HG02759 (cell line): Measurements from ENCODE around the gene PIPOX.
"Not testable (repeated sequence)": the region's sequence is repeated elsewhere in the genome, so short reads cannot be mapped to it uniquely, and the experiment has no call there.

ENCODE experiments used
- ATAC-seq: cut with Tn5 transposase; IDR thresholded peaks from one replicate; pipeline ENCODE4 v1.9.1; 2021; ENCODE audit warnings: mild to moderate bottlenecking, moderate library complexity; ENCODE audit not compliant: unreplicated experiment

The PIPOX gene

GRCh38 chr17:29073045-29073444, 30.1 kb downstream of the PIPOX start:
- ATAC-seq, result no peak

GRCh38 chr17:29073520-29073919, 30.6 kb downstream of the PIPOX start:
- ATAC-seq, result no peak

GRCh38 chr17:29074488-29074887, 31.5 kb downstream of the PIPOX start:
- ATAC-seq, result no peak

GRCh38 chr17:29076087-29076486, 33.1 kb downstream of the PIPOX start:
- no peak for ATAC-seq

- no peak for ATAC-seq
These were observed 33.8 kb downstream of the PIPOX start for GRCh38 chr17:29076722-29077121.

GRCh38 chr17:29077320-29077719, 34.4 kb downstream of the PIPOX start:
- no peak for ATAC-seq

- ATAC-seq, result no peak
These were observed 35.5 kb downstream of the PIPOX start for GRCh38 chr17:29078183-29079045.

GRCh38 chr17:29079433-29079832, 36.5 kb downstream of the PIPOX start:
- ATAC-seq, result no peak

GRCh38 chr17:29079887-29080286, 36.9 kb downstream of the PIPOX start:
- ATAC-seq, result no peak

GRCh38 chr17:29080323-29080722, 37.4 kb downstream of the PIPOX start:
- ATAC-seq, result no peak

- ATAC-seq, result no peak
These were observed 38.0 kb downstream of the PIPOX start for GRCh38 chr17:29080965-29081364.

- ATAC-seq, result no peak
These were observed 41.7 kb downstream of the PIPOX start for GRCh38 chr17:29084541-29085146.

GRCh38 chr17:29085223-29085622, 42.3 kb downstream of the PIPOX start:
- ATAC-seq, result no peak

GRCh38 chr17:29086628-29087332, 43.8 kb downstream of the PIPOX start:
- no peak for ATAC-seq

- ATAC-seq, result not testable (repeated sequence)
These were observed 45.8 kb downstream of the PIPOX start for GRCh38 chr17:29088782-29089181.

- ATAC-seq, result no peak
These were observed 46.7 kb downstream of the PIPOX start for GRCh38 chr17:29089601-29090044.

- ATAC-seq, result no peak
These were observed 47.2 kb downstream of the PIPOX start for GRCh38 chr17:29090108-29090507.

GRCh38 chr17:29090750-29091605, 48.0 kb downstream of the PIPOX start:
- ATAC-seq, result no peak

GRCh38 chr17:29091606-29092289, 48.8 kb downstream of the PIPOX start:
- no peak for ATAC-seq
